Stomach (tissue), 9 donors: Measurements from ENCODE around the gene TGIF2. TPM values are rescaled to one million over a fixed set of nuclear protein-coding genes. Genes with fewer than 3 reads are reported as not detected.
"Not testable (repeated sequence)": the region's sequence is repeated elsewhere in the genome, so short reads cannot be mapped to it uniquely, and the experiment has no call there.

ENCODE experiments used
- DNase-seq, 2 donors: peaks; one replicate each; pipeline versions ENCODE4 v3.0.0 to v3.0.0-alpha.2; 2013 to 2019
- H3K27ac ChIP-seq, 5 donors: fragments of 200-600 bp in 4 of 5; sonication (generic) in 4 of 5; one replicate each; pipeline ENCODE4 v1.5.1; 2013 to 2019; ENCODE audit warnings: mild to moderate bottlenecking in 1 of 5, moderate library complexity in 1 of 5
- H3K27me3 ChIP-seq, 3 donors: fragments of 200-600 bp; sonication (generic); one replicate each; pipeline ENCODE4 v1.5.1; 2017 to 2019; ENCODE audit warnings: mixed run types in 1 of 3
- H3K36me3 ChIP-seq, 4 donors: fragments of 200-600 bp; sonication (generic); 1 replicate in 3 of 4; 2 replicates in 1 of 4; pipeline ENCODE4 v1.5.1; 2016 to 2019
- H3K4me1 ChIP-seq, 4 donors: fragments of 200-600 bp; sonication (generic); one replicate each; pipeline ENCODE4 v1.5.1; 2016 to 2019
- H3K4me3 ChIP-seq, 4 donors: fragments of 200-600 bp; sonication (generic) in 3 of 4; one replicate each; pipeline ENCODE4 v1.5.1; 2016 to 2019; ENCODE audit warnings: mild to moderate bottlenecking in 1 of 4
- H3K9me3 ChIP-seq, 4 donors: fragments of 200-600 bp; sonication (generic); one replicate each; pipeline ENCODE4 v1.5.1; 2016 to 2019
- EP300 ChIP-seq: sonication (generic); formaldehyde crosslinking; IDR thresholded peaks from one replicate; pipeline ENCODE4 v1.6.1; 2017; ENCODE audit warnings: antibody characterized with exemption
- POLR2A ChIP-seq, 4 donors: fragments of 450-650 bp; IDR thresholded peaks; one replicate each; pipeline ENCODE4 v1.6.1; 2016; ENCODE audit warnings: antibody characterized with exemption in 4 of 4, control low read depth in 2 of 4, mild to moderate bottlenecking in 1 of 4, moderate library complexity in 1 of 4
- POLR2AphosphoS5 ChIP-seq, 3 donors: sonication (generic); formaldehyde crosslinking; IDR thresholded peaks; one replicate each; pipeline ENCODE4 v1.6.1; 2016; ENCODE audit warnings: antibody characterized with exemption in 3 of 3
- WGBS, 5 donors: extraction: QIAGEN DNeasy Blood & Tissue Kit in 3 of 5; methylation state at CpG; one replicate each; pipeline versions ENCODE4 v1.1.5 to v1.1.7; 2013 to 2018; 5-methylcytosine and 5-hydroxymethylcytosine counted together
- intact Hi-C: fragments of 100-400 bp; cut with DNase I; formaldehyde crosslinking; loops from one replicate; pipeline ENCODE4 v1.15.1; 2023; ENCODE audit warnings: low total_unique reads
- polyA plus RNA-seq, 3 donors: library from polyadenylated mRNA; stranded (reverse); fragments of 200-250 nt; gene quantifications; one replicate each; pipeline ENCODE4 v1.2.3, GENCODE V29; 2013
- total RNA-seq, 5 donors: library from RNA; depleted of rRNA; stranded (reverse); fragments of >200 nt; gene quantifications; one replicate each; pipeline versions ENCODE4 v1.1.0 to v1.2.3, GENCODE V29; 2014 to 2016
- TF ChIP-seq, protein P1 (sequence below), 7 experiments: fragments of 450-650 bp in 4 of 7; fragments of 200-600 bp in 3 of 7; sonication (generic) in 3 of 7; IDR thresholded peaks; one replicate each; pipeline ENCODE4 v1.5.1; 2016 to 2019; ENCODE audit warnings: antibody characterized with exemption in 7 of 7, control low read depth in 2 of 7, mild to moderate bottlenecking in 1 of 7
- donor health status: healthy with polysubstance abuse.
- donor health status: Bipolar disorder and iron deficiency.
- donor health status: healthy.

The TGIF2 gene
- total and polyA plus RNA-seq, 8 donors = 4.6 to 24.6 (median 14.9) TPM; not detected in 1

GRCh38 chr20:36632147-36632486, 58.7 kb downstream of the TGIF2 start:
- no peak for DNase-seq
- Histone ChIP-seq H3K36me3 (no peaks in the 10 kb centered on the region), H3K4me3 (no peak overlapping the region), H3K9me3 (no peaks in the 10 kb centered on the region), H3K27me3 (no peaks in the 10 kb centered on the region), H3K4me1 (no peaks in the 10 kb centered on the region), H3K27ac (no peak overlapping the region)
- intact Hi-C loops = no loop called here
- TF ChIP-seq POLR2A (IDR thresholded peaks at IDR 0.05) = no peak
- no peak for TF ChIP-seq POLR2AphosphoS5 (IDR thresholded peaks at IDR 0.05)
- TF ChIP-seq EP300 = no peak
- WGBS, 5 donors = 69 to 82% (median 77%) methylated on average over 3 of the region's 3 CpGs

GRCh38 chr20:36632487-36633284, 59.3 kb downstream of the TGIF2 start:
- H3K27me3 ChIP-seq = no peaks in the 10 kb centered on the region
- no peak overlapping the region for H3K4me3 ChIP-seq
- no peaks in the 10 kb centered on the region for H3K9me3 ChIP-seq
- no peaks in the 10 kb centered on the region for H3K36me3 ChIP-seq
- TF ChIP-seq EP300 (no peak), POLR2A (IDR thresholded peaks at IDR 0.05) (no peak), POLR2AphosphoS5 (IDR thresholded peaks at IDR 0.05) (no peak)
- TF ChIP-seq, protein P1, sequence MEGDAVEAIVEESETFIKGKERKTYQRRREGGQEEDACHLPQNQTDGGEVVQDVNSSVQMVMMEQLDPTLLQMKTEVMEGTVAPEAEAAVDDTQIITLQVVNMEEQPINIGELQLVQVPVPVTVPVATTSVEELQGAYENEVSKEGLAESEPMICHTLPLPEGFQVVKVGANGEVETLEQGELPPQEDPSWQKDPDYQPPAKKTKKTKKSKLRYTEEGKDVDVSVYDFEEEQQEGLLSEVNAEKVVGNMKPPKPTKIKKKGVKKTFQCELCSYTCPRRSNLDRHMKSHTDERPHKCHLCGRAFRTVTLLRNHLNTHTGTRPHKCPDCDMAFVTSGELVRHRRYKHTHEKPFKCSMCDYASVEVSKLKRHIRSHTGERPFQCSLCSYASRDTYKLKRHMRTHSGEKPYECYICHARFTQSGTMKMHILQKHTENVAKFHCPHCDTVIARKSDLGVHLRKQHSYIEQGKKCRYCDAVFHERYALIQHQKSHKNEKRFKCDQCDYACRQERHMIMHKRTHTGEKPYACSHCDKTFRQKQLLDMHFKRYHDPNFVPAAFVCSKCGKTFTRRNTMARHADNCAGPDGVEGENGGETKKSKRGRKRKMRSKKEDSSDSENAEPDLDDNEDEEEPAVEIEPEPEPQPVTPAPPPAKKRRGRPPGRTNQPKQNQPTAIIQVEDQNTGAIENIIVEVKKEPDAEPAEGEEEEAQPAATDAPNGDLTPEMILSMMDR (IDR thresholded peaks at IDR 0.05) = no peak
- intact Hi-C loops = no loop called here
- DNase-seq = peak in 1 of 2 donors; percentile 56
- WGBS, 5 donors = 70 to 79% (median 76%) methylated on average over 12 to 14 of the region's 14 CpGs
- no peaks in the 10 kb centered on the region for H3K4me1 ChIP-seq
- no peak overlapping the region for H3K27ac ChIP-seq

DNA sequence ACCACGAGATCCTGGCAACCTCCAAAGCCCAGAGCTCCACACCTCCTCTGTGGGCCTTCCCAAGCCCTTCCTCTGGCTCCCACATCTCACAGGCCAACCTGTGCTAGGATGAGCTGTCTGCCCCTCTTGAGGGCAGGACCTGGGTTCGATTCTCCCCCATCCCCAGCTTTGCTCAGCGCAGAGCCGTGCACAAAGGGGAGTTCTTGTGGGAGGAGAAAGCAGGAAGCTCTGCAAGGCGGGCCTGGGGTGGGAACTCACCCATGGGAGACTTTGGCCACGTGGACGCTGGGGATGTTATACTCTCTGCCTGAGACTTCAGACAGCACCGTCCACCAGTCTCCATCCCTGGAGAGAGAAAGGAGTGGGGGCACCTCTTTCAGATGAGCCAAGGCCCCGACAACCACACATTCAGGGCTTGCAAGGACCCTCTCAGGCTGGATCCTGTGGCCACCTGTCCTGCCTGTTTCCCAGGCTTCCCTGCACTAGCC, 59.9 kb downstream of the TGIF2 start:
- Histone ChIP-seq H3K4me3 (no peak overlapping the region), H3K4me1 (no peaks in the 10 kb centered on the region), H3K27me3 (no peaks in the 10 kb centered on the region), H3K36me3 (no peaks in the 10 kb centered on the region), H3K27ac (no peak overlapping the region), H3K9me3 (no peaks in the 10 kb centered on the region)
- no peak for DNase-seq
- 78 to 87% (median 84%) methylated on average over 9 of the region's 9 CpGs for WGBS, 5 donors
- intact Hi-C loops = no loop called here
- TF ChIP-seq, protein P1 (IDR thresholded peaks at IDR 0.05) = no peak
- TF ChIP-seq POLR2AphosphoS5 (IDR thresholded peaks at IDR 0.05) = no peak

DNA sequence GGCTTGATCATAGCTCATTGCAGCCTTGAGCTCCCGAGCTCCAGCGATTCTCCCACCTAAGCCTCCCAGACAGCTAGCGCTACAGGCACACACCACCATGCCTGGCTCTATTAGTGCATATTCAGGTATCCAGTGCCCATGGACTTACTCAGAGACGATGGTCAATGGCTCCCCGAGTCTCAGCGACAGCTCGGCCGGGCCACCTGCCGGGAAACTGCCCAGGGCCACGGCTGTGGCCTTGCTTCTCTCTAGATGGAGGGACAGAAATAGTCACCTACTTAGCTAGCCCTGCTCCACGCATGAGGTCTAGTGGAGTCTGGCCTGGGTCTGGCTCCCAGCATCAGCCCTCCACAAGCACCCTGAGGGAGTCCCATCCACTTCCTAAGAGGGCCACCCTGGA, 60.9 kb downstream of the TGIF2 start:
- no peak for DNase-seq
- H3K4me1 ChIP-seq = no peaks in the 10 kb centered on the region
- no peak for TF ChIP-seq EP300
- TF ChIP-seq, protein P1 (IDR thresholded peaks at IDR 0.05) = no peak
- no peaks in the 10 kb centered on the region for H3K27me3 ChIP-seq
- H3K9me3 ChIP-seq = no peaks in the 10 kb centered on the region
- no peak overlapping the region for H3K4me3 ChIP-seq
- intact Hi-C loops = no loop called here
- H3K36me3 ChIP-seq = peaks cover 0 to 5% (median 0%) of the 10 kb centered on the region in 4 donors
- H3K27ac ChIP-seq = no peak overlapping the region
- WGBS, 5 donors = 90 to 96% (median 94%) methylated on average over 5 to 11 of the region's 11 CpGs

DNA sequence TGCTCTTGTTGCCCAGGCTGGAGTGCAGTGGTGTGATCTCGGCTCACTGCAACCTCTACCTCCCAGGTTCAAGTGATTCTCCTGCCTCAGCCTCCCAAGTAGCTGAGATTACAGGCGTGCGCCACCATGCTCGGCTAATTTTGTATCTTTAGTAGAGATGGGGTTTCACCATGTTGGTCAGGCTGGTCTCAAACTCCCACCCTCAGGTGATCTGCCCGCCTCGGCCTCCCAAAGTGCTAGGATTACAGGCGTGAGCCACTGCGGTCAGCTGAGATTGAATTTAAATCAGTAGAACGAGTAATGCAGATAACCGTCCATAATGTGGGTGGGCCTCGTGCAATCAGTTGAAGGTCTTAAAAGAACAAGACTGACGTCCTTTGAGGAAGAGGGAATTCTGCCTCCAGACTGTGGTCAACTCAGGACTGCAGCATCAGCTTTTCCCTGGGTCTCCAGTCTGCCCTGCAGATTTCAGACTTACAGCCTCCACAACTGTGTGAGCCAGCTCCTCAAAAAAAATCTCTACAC, 65.5 kb downstream of the TGIF2 start:
- peaks cover 0 to 10% (median 0%) of the 10 kb centered on the region in 4 donors for H3K36me3 ChIP-seq
- WGBS, 5 donors = 93 to 98% (median 94%) methylated on average over 10 to 12 of the region's 12 CpGs
- H3K4me1 ChIP-seq, DNase-seq, H3K27me3 ChIP-seq, H3K4me3 ChIP-seq, H3K27ac ChIP-seq, H3K9me3 ChIP-seq, intact Hi-C loops: not testable (repeated sequence)
